ENCODE data around the gene ZNF460.
A peak's percentile ranks its signal among the peaks of the same experiment; 100 is the strongest.

ZNF460 gene

DNA sequence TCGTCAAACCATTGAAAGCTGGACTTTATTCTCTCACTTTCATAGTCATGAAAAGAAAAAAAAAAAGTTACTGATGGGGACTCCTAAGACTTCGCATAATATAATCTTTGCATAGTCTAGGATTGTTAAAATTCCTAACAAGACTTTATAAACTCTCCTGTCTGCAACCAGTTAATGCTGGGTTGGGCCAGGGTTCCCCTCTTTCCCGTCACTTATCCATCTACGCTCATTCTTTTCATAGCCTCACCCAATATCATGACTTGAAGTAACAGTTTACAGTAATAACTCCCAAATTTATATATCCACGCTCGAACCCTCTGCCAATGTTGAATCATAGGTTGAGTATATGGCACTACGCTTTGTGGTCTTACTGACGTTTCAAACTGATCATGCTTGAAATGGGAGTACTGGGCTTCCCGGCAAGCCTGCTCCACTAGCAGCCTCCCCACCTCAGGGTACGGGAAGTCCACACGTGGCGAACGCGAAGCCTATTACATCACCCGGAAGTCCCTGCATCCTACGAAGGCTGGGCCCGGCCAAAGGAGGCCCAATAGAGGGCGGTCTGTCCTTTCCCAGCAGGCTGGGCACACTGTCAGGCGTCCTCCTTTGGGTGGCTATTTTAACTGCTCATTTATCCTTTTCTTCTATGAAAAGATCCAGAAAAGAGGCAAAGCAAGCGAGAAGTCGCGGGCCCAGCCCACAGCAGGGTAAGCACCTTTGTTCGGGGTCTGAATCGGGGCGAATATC, 694 bp upstream of the ZNF460 start:
- DNase-seq (ENCODE audit: low read depth, low spot score) = peak; percentile 64

DNA sequence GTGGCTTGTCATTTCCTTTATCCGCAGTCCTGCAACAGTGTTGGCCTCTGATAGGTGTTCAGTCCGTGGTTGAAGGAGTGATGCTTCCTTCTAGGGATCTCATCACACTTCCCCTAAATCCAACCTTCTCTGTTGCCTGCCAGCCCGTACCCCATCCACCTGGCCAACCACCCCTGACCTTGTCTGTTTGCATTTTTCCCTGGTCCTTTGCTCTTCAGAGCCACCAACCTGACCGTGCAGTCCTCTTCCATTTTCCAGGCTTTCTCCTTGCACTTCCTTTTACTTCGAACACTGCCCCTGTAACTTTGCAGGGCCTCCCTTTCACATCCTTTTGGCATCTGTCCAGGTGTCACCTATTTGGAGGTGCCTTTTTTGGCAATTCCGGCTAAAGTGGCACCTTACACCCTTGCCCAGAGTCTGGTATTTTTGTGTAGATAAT, 696 bp downstream of the ZNF460 start:
- DNase-seq (ENCODE audit: low read depth, low spot score) = no peak

DNA sequence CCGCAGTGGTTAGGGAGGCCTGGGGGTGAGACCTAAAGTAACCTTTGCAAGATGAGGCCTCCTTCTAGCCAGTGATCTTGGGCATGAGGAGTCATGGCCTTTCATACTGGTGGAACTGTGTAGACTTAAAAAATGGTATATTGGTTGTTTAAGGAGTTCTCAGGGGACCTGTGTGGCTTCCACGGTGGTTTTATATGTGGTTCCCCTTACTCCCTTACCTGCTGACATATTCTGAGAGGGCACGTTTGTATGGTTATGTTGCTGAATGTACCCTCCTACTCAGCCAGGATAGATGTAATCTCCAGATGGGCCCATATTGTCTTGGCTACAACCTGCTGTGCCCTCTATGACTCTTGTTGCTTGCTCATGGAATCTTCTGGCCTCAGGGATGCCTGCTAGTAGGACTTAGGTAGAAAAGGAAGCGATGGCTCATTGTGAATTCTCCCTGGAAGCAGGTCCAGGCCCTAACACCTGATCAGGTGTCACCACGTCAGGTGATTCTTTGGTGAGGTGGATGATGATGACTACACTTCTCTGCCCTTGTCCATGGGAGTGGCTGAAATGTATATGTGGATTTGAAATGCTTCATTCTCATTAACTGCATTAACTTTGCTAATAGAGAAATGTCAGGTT, 1.8 kb downstream of the ZNF460 start:
- no peak for DNase-seq (ENCODE audit: low read depth, low spot score)

DNA sequence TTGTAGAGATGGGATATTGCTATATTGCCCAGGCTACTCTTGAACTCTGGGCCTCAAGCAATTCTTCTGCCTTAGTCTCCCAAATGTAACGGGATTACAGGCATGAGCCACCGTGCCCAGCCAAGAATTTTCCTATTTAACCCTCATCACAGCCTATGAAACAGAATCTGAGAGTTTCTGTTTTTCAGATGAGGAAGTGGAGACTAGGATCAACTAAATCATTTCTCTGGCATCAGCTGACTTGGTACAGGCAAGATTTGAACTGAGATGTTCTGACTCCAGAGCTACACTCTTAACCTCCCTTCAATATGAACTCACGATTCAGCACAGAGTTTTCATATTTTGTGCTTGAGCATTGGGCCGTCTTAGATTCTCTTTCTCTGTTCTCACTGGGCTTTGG, 8.1 kb downstream of the ZNF460 start:
- no peak for DNase-seq (ENCODE audit: low read depth, low spot score)

DNA sequence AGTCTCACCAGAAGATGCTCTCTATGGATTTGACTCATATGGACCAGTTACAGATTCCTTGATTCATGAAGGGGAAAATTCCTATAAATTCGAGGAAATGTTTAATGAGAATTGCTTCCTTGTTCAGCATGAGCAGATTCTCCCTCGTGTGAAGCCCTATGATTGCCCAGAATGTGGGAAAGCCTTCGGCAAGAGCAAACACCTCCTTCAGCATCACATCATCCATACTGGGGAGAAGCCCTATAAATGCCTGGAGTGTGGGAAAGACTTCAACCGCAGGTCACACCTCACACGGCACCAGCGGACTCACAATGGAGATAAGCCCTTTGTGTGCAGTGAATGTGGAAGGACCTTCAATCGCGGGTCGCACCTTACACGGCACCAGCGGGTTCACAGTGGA, 10.7 kb downstream of the ZNF460 start:
- no peak for DNase-seq (ENCODE audit: low read depth, low spot score)

DNA sequence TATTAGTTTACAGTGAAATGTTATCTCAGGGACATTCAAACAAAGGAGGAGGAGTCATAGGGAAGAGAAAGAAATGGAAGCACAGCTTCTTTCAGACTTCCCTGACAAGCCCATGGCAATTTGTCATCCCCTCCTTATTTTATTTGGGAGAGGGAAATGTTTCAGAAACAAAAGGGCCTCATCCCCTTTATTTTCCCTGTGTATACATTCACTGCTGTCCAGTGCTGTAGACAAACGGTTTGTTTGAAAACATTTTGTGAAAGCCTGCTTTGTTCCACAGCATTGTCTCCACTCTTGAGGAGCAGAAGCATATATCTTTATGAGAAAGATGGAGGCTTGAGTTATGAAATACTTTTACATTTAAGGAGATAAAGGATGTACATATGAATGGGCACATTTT, 12.3 kb downstream of the ZNF460 start:
- DNase-seq (ENCODE audit: low read depth, low spot score) = no peak

DNA sequence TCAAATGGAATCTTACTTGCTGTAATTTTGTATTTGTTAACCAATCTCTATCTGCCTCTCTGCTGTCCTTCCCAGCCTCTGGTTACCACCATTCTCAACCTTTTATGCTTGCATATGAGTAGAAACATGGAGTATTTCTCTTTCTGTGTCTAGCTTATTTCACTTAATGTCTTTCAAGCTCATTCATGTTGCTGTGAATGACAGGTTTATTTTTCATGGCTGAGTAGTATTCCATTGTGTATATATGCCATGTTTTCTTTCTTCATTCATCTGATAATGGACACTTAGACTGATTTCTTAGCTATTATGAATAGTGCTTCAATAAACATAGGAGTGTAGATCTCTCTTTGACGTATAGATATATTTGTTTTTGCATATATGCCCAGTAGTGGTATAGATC, 13.4 kb downstream of the ZNF460 start:
- no peak for DNase-seq (ENCODE audit: low read depth, low spot score)

DNA sequence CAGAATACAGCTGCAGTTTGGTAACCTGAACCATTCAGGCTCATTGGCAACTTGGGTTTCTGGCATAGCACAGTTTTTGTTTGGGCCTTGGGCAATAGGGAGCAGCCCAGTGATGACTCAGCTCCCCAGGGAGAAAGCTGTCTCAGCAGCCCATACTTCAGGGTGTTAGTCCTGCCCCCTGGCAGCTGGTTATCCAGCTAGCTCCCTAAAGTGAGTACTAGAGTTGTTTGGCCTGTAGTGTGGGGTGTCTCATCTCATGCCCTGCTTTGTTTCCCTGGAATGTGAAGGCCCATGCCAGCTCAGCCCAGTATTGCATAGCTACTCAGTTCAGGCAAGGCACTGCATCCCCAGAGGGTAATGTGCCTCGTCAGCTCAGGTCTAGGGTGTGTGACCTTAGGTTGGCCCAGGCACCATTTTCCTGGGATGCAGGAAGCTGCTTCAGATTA, 21.8 kb downstream of the ZNF460 start:
- DNase-seq (ENCODE audit: low read depth, low spot score) = no peak

DNA sequence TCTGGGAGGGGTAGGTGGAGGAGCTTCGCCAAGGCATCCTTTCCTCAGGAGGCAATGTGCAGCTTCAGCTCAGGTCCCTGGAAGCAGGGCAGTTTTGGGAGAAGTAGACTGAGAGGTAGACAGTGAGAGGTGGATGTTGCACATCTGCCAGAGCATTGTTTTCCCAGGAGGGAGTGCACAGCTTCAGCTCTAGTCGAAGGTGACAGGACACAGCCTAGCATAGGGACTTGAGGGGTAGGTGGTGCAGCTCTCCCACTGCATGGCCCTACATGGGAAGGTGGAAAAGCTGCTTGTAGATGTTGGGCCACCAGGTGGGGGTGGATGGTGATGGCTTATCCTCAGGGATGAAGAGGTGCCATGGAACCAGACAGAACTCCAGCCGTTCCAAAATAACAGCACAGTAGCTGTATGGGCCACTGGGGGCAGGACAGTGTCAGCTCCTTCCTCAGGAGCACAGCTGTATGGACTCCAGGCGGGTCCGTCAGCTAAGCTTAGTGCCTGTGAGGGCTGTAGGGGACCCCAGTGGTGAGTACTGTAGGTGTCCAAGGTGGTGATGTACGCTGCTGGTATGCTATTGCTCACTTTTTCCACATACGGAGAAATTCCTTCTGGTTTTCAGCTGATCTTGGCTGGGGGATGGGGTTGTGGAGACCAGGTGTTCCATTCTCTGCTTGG, 22.6 kb downstream of the ZNF460 start:
- DNase-seq (ENCODE audit: low read depth, low spot score) = no peak

DNA sequence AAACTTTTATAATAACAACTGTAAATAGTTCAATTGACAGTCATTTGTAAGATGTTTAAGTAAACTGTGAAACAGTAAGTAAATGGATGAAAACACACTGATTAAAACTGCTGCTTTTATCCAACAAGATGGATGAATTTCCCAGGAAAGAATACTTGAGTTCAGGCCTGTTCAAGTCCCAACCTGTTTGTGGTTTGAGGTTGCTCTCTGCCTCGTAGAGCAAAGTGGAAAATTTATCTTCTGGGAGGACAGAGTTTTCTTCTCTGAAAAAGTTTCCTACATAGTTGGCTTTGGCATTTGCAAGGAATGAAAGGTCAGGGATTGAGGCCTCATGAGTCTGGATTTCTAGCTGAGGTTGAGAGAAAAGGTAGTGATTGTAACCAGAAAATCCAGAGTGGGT, 24.8 kb downstream of the ZNF460 start:
- no peak for DNase-seq (ENCODE audit: low read depth, low spot score)

DNA sequence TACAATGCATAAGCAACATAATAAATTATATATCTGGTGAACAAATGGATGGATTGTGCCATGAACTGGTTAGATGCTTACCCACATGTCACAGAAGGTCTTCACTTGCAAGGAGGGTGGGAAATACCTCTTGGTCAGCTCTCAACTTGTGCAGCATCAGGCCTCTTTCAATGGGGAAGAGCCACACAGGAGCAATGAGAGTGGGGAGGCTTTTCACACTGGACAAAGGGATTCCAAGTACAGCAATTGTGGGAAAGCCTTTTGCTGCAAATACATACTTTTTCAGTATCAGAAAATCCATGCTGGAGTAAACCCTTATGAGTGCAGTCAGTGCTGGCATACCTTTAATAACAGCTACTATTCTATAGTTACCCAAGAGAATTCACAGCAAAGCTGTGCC, 28.2 kb downstream of the ZNF460 start:
- no peak for DNase-seq (ENCODE audit: low read depth, low spot score)

DNA sequence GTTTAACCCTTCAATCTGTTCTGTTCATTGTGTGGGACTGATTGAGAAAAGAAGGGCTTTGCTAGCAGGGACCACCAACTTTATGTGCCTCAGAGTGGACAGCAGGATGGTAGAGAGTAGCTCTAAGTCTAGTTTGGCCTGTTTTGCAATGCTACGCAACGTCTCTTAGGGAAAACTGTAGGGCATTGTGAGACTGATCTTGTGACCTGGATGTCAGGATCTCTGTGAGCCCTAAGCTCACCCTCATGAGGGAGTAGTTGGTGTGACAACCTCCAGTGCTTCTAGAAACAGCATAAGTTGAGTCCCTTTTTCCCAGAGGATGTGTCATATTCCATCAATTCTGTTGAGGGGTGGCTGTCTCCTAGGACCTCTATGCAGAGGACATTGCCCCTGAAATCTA, 30.5 kb downstream of the ZNF460 start:
- DNase-seq (ENCODE audit: low read depth, low spot score) = no peak

DNA sequence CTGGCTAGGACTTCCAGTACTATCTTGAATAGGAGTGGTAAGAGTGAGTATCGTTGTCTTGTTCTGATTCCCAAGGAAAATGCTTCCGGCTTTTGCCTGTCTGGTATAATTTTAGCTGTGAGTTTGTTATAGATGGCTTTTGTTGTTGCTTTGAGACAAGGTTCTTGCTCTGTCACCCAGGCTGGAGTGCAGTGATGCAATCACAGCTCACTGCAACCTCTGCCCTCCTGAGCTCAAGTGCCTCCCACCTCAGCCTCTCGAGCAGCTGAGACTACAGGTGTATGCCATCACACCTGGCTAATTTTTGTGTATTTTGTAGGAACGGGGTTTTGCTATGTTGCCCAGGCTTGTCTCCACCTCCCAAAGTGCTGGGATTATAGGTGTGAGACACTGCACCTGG, 33.9 kb downstream of the ZNF460 start:
- DNase-seq (ENCODE audit: low read depth, low spot score) = no peak

DNA sequence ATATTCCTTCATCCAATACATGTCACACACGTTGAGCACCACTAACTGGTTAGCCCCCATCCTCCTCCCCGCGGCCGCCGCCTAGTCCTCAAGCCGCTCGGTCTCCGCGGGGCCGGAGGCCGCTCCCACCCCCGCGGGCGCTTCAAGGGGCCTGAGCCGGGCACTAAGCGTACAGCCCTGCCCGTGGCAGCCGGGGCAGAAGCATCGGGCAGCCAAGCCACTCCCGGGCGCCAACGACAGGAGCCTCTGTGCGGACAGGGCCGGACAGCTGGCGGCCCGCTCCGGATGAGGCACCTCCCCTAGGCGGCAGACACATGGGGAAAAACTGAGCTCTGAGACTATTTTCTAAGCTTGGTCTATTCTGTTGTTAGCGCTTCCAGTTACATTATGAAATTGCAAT, 37.2 kb downstream of the ZNF460 start:
- DNase-seq (ENCODE audit: low read depth, low spot score) = no peak

DNA sequence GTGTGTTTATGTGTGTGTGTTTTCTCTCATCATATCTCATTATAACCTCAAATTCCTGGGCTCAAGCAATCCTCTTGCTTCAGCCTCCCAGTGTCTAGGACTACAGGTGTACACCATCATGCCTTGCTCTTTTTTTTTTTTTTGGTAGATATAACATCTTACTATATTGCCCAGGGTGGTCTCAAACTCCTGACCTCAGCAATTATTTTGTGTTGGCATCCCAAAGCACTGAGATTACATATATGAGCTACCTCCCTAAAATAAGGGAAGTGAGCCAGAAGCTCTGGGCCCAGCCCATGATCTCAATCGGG, 39.5 kb downstream of the ZNF460 start:
- no peak for DNase-seq (ENCODE audit: low read depth, low spot score)

DNA sequence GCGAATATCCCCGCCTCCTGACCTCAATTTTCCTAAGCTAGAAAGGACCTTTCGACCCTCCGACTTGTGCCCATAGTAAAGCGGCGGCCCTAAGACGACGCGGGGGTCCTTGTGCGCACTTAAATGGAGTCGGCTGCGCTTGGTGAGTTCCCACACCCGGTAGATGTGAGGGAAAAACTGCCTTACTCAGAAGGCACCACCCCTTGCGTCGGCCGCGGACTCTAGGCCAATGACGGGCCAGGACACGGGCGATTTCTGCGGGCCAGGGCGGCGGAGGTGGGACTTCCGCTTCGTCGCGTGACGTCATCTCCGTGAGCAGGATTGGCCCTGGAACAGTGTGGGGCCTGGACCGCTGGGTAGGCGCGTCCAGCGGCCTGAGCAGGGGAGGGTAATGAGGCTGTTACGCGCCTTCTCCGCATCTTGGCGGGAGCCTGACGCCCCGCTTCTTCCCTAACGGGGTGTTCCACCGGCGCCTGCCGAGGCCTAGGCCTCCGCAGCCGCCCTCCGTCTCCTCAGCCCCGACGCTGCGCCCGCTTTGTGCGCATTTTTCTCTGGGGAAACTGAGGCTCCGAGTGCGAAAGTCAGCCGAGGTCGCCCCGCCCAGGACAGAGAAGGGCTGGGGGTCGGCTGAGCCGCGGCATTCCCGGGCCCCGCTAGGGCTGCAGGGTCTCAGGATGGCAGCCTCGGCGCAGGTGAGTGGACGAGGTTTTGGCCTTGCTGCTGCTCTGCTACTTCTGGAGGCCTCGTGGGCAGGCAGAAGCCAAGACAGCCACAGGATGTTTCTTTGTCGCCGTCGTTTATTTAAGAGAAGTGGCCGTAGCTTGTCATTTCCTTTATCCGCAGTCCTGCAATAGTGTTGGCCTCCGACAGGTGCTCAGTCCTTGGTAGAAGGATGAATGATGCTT, 40.1 kb downstream of the ZNF460 start, which contains the start of gene ZNF543:
ZNF543 (plus strand) TSS at position 293 of the 905 bp plus-strand sequence; CDS start at position 675, 382 bp downstream.
- peak; percentile 85 for DNase-seq (ENCODE audit: low read depth, low spot score)

DNA sequence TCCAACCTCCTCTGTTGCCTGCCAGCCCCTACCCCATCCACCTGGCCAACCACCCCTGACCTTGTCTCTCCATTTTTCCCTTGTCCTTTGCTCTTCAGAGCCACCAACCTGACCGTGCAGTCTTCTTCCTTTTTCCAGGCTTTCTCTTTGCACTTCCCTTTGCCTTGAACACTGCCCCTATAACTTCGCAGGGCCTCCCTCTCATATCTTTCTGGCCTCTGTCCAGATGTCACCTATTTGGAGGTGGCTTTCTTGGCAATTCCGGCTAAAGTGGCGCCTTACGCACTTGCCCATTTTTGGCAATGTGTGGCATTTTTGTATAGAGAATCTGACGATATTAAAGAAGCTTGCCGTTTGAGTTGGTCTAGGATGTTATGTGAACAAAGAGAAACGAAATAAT, 40.8 kb downstream of the ZNF460 start:
- no peak for DNase-seq (ENCODE audit: low read depth, low spot score)

DNA sequence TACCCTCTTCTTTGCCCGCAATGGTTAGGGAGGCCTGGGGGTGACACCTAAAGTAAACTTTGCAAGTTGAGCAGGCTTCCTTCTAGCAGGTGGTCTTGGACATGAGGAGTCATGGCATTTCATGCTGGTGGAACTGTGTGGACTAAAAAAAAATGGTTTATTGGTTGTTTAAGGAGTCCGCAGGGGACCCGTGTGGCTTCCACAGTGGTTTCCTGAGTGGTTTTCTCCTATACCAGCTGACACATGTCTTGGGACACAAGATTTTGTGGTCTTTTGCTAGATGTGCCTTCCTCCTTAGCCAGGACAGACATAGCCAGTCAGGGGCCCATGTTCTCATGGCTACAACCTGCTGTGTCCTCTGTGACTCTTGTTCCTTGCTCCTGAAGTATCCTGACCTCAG, 41.5 kb downstream of the ZNF460 start:
- no peak for DNase-seq (ENCODE audit: low read depth, low spot score)

DNA sequence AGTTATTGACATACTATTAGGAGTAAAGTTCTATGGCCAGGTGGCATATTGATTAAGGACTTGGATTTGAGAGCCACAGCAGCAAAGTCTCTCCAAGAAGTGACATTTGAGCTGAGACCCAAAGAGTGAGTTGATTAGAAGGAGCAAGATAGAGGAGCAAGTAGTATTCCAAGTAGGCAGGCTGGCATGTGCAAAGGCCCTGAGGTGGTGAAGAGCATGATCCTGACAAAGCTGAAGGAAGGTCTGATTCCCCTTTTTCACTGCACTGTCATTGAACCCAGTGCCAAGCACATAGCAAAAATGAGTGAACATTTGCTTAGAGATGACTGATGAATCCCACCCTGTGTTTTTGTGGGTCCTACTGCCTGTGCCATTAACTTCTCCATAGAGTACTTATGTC, 44.7 kb downstream of the ZNF460 start:
- DNase-seq (ENCODE audit: low read depth, low spot score) = no peak

DNA sequence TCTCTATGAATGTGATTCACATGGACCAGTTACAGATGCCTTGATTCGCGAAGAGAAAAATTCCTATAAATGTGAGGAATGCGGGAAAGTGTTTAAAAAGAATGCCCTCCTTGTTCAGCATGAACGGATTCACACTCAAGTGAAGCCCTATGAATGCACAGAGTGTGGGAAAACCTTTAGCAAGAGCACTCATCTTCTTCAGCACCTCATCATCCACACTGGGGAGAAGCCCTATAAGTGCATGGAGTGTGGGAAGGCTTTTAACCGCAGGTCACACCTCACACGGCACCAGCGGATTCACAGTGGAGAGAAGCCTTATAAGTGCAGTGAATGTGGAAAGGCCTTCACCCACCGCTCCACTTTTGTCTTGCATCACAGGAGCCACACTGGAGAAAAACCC, 47.7 kb downstream of the ZNF460 start:
- DNase-seq (ENCODE audit: low read depth, low spot score) = no peak

DNA sequence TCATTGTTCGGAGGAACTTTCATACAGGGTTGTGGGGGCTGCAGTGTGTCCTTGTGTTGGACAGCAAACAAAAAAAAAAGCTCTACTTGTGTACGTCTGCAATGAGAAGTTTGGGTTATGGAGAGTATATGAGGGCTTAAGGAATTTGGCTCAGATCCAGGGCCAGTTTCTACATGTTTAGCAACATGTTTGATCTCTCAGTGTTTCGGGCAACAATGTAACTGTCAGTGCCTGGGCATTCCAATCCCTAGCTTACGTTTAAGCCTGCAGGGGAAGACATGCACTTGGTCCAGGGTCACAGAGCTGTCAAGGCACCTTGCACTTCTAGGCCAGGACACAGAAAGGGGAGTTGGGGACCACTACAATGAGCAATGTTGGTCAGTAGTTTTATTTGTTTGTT, 53.9 kb downstream of the ZNF460 start:
- DNase-seq (ENCODE audit: low read depth, low spot score) = no peak

DNA sequence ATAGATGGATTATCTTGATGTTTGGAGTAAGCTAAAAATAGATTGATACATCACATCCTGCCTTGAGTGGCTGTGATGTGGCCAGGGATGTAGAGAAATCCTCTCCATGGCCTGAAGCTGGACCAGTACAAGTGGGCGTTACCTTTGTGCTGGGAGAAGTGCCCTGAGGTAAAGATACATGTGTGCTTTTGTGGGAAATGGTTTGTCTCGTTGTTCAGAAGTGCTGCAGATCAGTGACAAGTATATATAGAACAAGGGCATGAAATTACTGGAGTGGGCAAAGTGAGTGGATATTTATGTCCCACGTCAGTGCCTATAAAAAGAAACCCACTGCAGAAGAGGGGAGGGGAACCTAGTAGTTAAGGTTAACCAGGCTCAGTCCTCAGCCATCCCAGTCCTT, 58.6 kb downstream of the ZNF460 start:
- DNase-seq (ENCODE audit: low read depth, low spot score) = no peak

Data from activated naive CD8-positive, alpha-beta T cell treated with anti-CD3 and anti-CD28 coated beads, Interleukin-2, amount 50 U/mL, for 16 hours (primary cell).